ENCODE results near the gene CXCR4.

Gene CXCR4

GRCh38 chr2:136131484-136131960 is 13.6 kb upstream of the CXCR4 start:
- Histone ChIP-seq H3K27me3 (ENCODE audit: control insufficient read depth, insufficient read depth, low read length) (no peaks in the 10 kb centered on the region), H3K4me3 (ENCODE audit: low read depth, low read length) (no peak overlapping the region), H3K9me3 (ENCODE audit: control insufficient read depth, insufficient read depth, low read length) (no peaks in the 10 kb centered on the region), H3K9ac (ENCODE audit: low read depth, low read length) (no peak overlapping the region), H3K4me1 (ENCODE audit: control insufficient read depth, insufficient read depth, low read length) (peaks cover 9% of the 10 kb centered on the region), H3K27ac (ENCODE audit: low read depth, low read length) (no peak overlapping the region), H3K36me3 (ENCODE audit: control insufficient read depth, insufficient read depth, low read length) (no peaks in the 10 kb centered on the region)

- Histone ChIP-seq H3K4me1 (ENCODE audit: control insufficient read depth, insufficient read depth, low read length) (peaks cover 19% of the 10 kb centered on the region), H3K36me3 (ENCODE audit: control insufficient read depth, insufficient read depth, low read length) (no peaks in the 10 kb centered on the region), H3K27me3 (ENCODE audit: control insufficient read depth, insufficient read depth, low read length) (no peaks in the 10 kb centered on the region), H3K9ac (ENCODE audit: low read depth, low read length) (no peak overlapping the region), H3K27ac (ENCODE audit: low read depth, low read length) (no peak overlapping the region), H3K4me3 (ENCODE audit: low read depth, low read length) (no peak overlapping the region), H3K9me3 (ENCODE audit: control insufficient read depth, insufficient read depth, low read length) (no peaks in the 10 kb centered on the region)
These were observed 12.6 kb upstream of the CXCR4 start for GRCh38 chr2:136130511-136130910.

- H3K4me3 ChIP-seq (ENCODE audit: low read depth, low read length) = no peak overlapping the region
- peaks cover 24% of the 10 kb centered on the region for H3K4me1 ChIP-seq (ENCODE audit: control insufficient read depth, insufficient read depth, low read length)
- no peaks in the 10 kb centered on the region for H3K36me3 ChIP-seq (ENCODE audit: control insufficient read depth, insufficient read depth, low read length)
- no peak overlapping the region for H3K9ac ChIP-seq (ENCODE audit: low read depth, low read length)
- H3K27me3 ChIP-seq (ENCODE audit: control insufficient read depth, insufficient read depth, low read length) = no peaks in the 10 kb centered on the region
- no peak overlapping the region for H3K27ac ChIP-seq (ENCODE audit: low read depth, low read length)
- H3K9me3 ChIP-seq (ENCODE audit: control insufficient read depth, insufficient read depth, low read length) = no peaks in the 10 kb centered on the region
These were observed 12.1 kb upstream of the CXCR4 start for GRCh38 chr2:136130045-136130444.

GRCh38 chr2:136129601-136130000 is 11.7 kb upstream of the CXCR4 start:
- Histone ChIP-seq H3K4me1 (ENCODE audit: control insufficient read depth, insufficient read depth, low read length) (peaks cover 28% of the 10 kb centered on the region), H3K4me3 (ENCODE audit: low read depth, low read length) (no peak overlapping the region), H3K27ac (ENCODE audit: low read depth, low read length) (no peak overlapping the region), H3K9ac (ENCODE audit: low read depth, low read length) (no peak overlapping the region), H3K27me3 (ENCODE audit: control insufficient read depth, insufficient read depth, low read length) (peaks cover 3% of the 10 kb centered on the region; the same call in 1 of the 2 replicates), H3K36me3 (ENCODE audit: control insufficient read depth, insufficient read depth, low read length) (no peaks in the 10 kb centered on the region), H3K9me3 (ENCODE audit: control insufficient read depth, insufficient read depth, low read length) (no peaks in the 10 kb centered on the region)

GRCh38 chr2:136128905-136129304 is 11.0 kb upstream of the CXCR4 start:
- Histone ChIP-seq H3K9ac (ENCODE audit: low read depth, low read length) (no peak overlapping the region), H3K27ac (ENCODE audit: low read depth, low read length) (no peak overlapping the region)

GRCh38 chr2:136128366-136128765 is 10.4 kb upstream of the CXCR4 start:
- H3K4me1 ChIP-seq (ENCODE audit: control insufficient read depth, insufficient read depth, low read length) = peaks cover 31% of the 10 kb centered on the region

More at GRCh38 chr2:136128905-136129304, 11.0 kb upstream of the CXCR4 start:
- no peaks in the 10 kb centered on the region for H3K9me3 ChIP-seq (ENCODE audit: control insufficient read depth, insufficient read depth, low read length)
- peaks cover 31% of the 10 kb centered on the region for H3K4me1 ChIP-seq (ENCODE audit: control insufficient read depth, insufficient read depth, low read length)
- peaks cover 4% of the 10 kb centered on the region; the same call in 1 of the 2 replicates for H3K27me3 ChIP-seq (ENCODE audit: control insufficient read depth, insufficient read depth, low read length)
- H3K4me3 ChIP-seq (ENCODE audit: low read depth, low read length) = no peak overlapping the region
- H3K36me3 ChIP-seq (ENCODE audit: control insufficient read depth, insufficient read depth, low read length) = no peaks in the 10 kb centered on the region

GRCh38 chr2:136127356-136127755 is 9.4 kb upstream of the CXCR4 start:
- H3K4me1 ChIP-seq (ENCODE audit: control insufficient read depth, insufficient read depth, low read length) = peaks cover 31% of the 10 kb centered on the region
- no peak overlapping the region for H3K4me3 ChIP-seq (ENCODE audit: low read depth, low read length)
- H3K27ac ChIP-seq (ENCODE audit: low read depth, low read length) = no peak overlapping the region
- H3K9me3 ChIP-seq (ENCODE audit: control insufficient read depth, insufficient read depth, low read length) = no peaks in the 10 kb centered on the region
- H3K9ac ChIP-seq (ENCODE audit: low read depth, low read length) = no peak overlapping the region
- peaks cover 4% of the 10 kb centered on the region; the same call in 1 of the 2 replicates for H3K27me3 ChIP-seq (ENCODE audit: control insufficient read depth, insufficient read depth, low read length)
- no peaks in the 10 kb centered on the region for H3K36me3 ChIP-seq (ENCODE audit: control insufficient read depth, insufficient read depth, low read length)

More at GRCh38 chr2:136128366-136128765, 10.4 kb upstream of the CXCR4 start:
- H3K9ac ChIP-seq (ENCODE audit: low read depth, low read length) = no peak overlapping the region
- H3K36me3 ChIP-seq (ENCODE audit: control insufficient read depth, insufficient read depth, low read length) = no peaks in the 10 kb centered on the region
- no peaks in the 10 kb centered on the region for H3K9me3 ChIP-seq (ENCODE audit: control insufficient read depth, insufficient read depth, low read length)
- H3K27ac ChIP-seq (ENCODE audit: low read depth, low read length) = no peak overlapping the region
- H3K27me3 ChIP-seq (ENCODE audit: control insufficient read depth, insufficient read depth, low read length) = peaks cover 4% of the 10 kb centered on the region; the same call in 1 of the 2 replicates
- no peak overlapping the region for H3K4me3 ChIP-seq (ENCODE audit: low read depth, low read length)

GRCh38 chr2:136126421-136126926 is 8.5 kb upstream of the CXCR4 start:
- no peaks in the 10 kb centered on the region for H3K9me3 ChIP-seq (ENCODE audit: control insufficient read depth, insufficient read depth, low read length)
- H3K27ac ChIP-seq (ENCODE audit: low read depth, low read length) = peak overlapping the region; percentile 22
- 0 out of 2 replicates have a peak overlapping the region, but pooled peaks have one; percentile 2 for H3K4me3 ChIP-seq (ENCODE audit: low read depth, low read length)
- H3K4me1 ChIP-seq (ENCODE audit: control insufficient read depth, insufficient read depth, low read length) = peaks cover 31% of the 10 kb centered on the region
- H3K36me3 ChIP-seq (ENCODE audit: control insufficient read depth, insufficient read depth, low read length) = no peaks in the 10 kb centered on the region
- H3K9ac ChIP-seq (ENCODE audit: low read depth, low read length) = no peak overlapping the region
- H3K27me3 ChIP-seq (ENCODE audit: control insufficient read depth, insufficient read depth, low read length) = peaks cover 7% of the 10 kb centered on the region; the same call in 1 of the 2 replicates

- no peak overlapping the region for H3K9ac ChIP-seq (ENCODE audit: low read depth, low read length)
- H3K9me3 ChIP-seq (ENCODE audit: control insufficient read depth, insufficient read depth, low read length) = no peaks in the 10 kb centered on the region
- 0 out of 2 replicates have a peak overlapping the region, but pooled peaks have one; percentile 2 for H3K4me3 ChIP-seq (ENCODE audit: low read depth, low read length)
- H3K27me3 ChIP-seq (ENCODE audit: control insufficient read depth, insufficient read depth, low read length) = peaks cover 12% of the 10 kb centered on the region
- H3K4me1 ChIP-seq (ENCODE audit: control insufficient read depth, insufficient read depth, low read length) = peaks cover 31% of the 10 kb centered on the region
- peak overlapping the region; percentile 66 for H3K27ac ChIP-seq (ENCODE audit: low read depth, low read length)
- no peaks in the 10 kb centered on the region for H3K36me3 ChIP-seq (ENCODE audit: control insufficient read depth, insufficient read depth, low read length)
These were observed 8.1 kb upstream of the CXCR4 start for GRCh38 chr2:136126021-136126420.

GRCh38 chr2:136125236-136125635 is 7.3 kb upstream of the CXCR4 start:
- H3K27ac ChIP-seq (ENCODE audit: low read depth, low read length) = peak overlapping the region; percentile 66
- no peaks in the 10 kb centered on the region for H3K36me3 ChIP-seq (ENCODE audit: control insufficient read depth, insufficient read depth, low read length)
- H3K9me3 ChIP-seq (ENCODE audit: control insufficient read depth, insufficient read depth, low read length) = no peaks in the 10 kb centered on the region
- peaks cover 34% of the 10 kb centered on the region for H3K4me1 ChIP-seq (ENCODE audit: control insufficient read depth, insufficient read depth, low read length)
- H3K4me3 ChIP-seq (ENCODE audit: low read depth, low read length) = no peak overlapping the region
- H3K27me3 ChIP-seq (ENCODE audit: control insufficient read depth, insufficient read depth, low read length) = peaks cover 19% of the 10 kb centered on the region
- H3K9ac ChIP-seq (ENCODE audit: low read depth, low read length) = no peak overlapping the region

- H3K4me3 ChIP-seq (ENCODE audit: low read depth, low read length) = no peak overlapping the region
- H3K27ac ChIP-seq (ENCODE audit: low read depth, low read length) = no peak overlapping the region
- H3K9me3 ChIP-seq (ENCODE audit: control insufficient read depth, insufficient read depth, low read length) = no peaks in the 10 kb centered on the region
- peaks cover 24% of the 10 kb centered on the region for H3K27me3 ChIP-seq (ENCODE audit: control insufficient read depth, insufficient read depth, low read length)
- no peaks in the 10 kb centered on the region for H3K36me3 ChIP-seq (ENCODE audit: control insufficient read depth, insufficient read depth, low read length)
- no peak overlapping the region for H3K9ac ChIP-seq (ENCODE audit: low read depth, low read length)
- H3K4me1 ChIP-seq (ENCODE audit: control insufficient read depth, insufficient read depth, low read length) = peaks cover 38% of the 10 kb centered on the region
These were observed 6.9 kb upstream of the CXCR4 start for GRCh38 chr2:136124805-136125204.

All from HUES48 (cell line).